Retina (tissue), 1 donor: Measurements from ENCODE around the gene TOMM6.
A peak's percentile ranks its signal among the peaks of the same experiment; 100 is the strongest.

ENCODE experiments used
- DNase-seq: peaks from one replicate; pipeline ENCODE4 v3.0.0-alpha.2; 2016

TOMM6 gene

DNA sequence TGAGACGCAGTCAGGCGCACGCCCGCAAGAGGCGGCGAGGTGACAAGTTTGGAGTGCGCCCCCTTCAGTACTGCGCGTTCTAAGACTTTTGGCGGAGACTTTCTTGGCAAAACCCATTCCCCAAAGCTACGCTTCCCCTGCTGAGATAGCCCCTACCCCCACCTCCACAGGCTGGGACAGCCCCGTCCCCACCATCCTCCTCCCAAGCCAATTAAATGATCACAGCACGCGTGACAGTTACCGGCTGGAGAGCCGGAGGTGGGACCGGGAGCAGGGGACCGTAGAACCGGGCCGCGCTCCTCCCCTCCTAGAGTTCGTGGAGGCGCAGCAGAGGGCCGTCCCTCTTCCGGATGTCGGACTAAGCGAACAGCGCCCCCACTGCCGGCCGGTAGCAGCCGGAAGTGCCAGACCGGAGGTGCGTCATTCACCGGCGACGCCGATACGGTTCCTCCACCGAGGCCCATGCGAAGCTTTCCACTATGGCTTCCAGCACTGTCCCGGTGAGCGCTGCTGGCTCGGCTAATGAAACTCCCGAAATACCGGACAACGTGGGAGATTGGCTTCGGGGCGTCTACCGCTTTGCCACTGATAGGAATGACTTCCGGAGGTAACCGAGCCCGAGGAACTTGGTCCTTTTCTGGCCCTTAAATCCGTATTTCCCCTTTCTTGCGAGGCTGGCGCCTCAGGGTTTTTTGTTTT is at the start of gene TOMM6:
Gene TOMM6 (plus strand): TSS at position 476 of the 699 bp plus-strand sequence. CDS start 4 bp downstream, at position 480.
- DNase-seq, result peak; percentile 99

DNA sequence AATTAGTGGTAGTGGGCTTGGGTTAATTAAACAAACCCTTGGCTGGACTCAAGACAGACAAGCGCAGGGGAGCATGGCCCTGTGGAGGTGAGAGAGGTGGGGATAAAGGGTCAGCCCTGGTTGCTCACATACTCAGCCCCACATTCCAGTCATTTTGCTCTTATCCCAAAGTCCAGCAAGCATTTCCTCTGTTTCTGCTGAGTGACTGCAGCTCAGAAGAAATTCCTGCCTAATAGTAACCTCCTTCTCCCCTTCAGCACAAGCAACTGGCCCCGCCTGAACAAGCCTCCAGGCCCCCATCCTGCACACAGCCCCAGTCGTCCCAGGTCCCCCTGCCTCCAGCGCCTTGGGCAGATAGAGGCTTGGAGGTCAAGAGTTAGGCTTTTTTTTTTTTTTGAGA is 48.5 kb upstream of the TOMM6 start:
- DNase-seq, result no peak

DNA sequence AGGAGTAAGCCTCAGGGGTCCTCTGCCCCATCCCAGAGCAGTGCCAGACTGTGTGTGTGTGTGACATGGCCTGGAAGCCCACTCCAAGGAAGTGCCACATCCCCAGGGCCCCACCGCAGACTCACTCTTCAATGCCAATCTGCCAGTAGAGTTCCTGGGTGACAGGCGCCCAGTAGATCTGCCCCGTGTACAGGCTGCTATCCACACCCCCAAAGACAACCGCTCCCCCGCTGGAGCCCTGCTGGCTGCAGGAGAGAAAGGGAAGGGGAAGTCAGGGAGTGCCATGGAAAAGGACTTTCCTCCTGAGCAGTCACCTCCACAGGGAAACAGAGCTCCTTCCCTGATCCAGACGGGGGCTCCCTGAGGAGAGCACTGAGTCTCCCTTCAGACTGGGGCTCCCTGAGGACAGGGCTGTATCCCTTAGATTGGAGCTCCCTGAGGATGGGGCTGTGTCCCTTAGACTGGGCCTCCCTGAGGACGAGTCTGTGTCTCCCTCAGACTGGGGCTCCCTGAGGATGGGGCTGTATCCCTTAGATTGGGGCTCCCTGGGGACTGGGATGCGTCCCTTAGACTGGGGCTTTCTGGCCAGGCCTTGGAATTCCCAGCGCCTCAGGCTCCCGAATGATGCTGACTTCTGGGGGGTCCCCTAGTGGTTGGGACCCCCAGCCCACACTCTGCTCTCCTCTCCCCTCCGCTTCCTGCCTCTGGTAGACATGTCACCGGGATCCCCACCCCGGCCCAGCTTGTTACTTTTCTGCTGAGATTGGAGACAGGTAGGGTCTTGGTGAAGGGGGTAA is 46.9 kb upstream of the TOMM6 start:
- DNase-seq, result no peak

DNA sequence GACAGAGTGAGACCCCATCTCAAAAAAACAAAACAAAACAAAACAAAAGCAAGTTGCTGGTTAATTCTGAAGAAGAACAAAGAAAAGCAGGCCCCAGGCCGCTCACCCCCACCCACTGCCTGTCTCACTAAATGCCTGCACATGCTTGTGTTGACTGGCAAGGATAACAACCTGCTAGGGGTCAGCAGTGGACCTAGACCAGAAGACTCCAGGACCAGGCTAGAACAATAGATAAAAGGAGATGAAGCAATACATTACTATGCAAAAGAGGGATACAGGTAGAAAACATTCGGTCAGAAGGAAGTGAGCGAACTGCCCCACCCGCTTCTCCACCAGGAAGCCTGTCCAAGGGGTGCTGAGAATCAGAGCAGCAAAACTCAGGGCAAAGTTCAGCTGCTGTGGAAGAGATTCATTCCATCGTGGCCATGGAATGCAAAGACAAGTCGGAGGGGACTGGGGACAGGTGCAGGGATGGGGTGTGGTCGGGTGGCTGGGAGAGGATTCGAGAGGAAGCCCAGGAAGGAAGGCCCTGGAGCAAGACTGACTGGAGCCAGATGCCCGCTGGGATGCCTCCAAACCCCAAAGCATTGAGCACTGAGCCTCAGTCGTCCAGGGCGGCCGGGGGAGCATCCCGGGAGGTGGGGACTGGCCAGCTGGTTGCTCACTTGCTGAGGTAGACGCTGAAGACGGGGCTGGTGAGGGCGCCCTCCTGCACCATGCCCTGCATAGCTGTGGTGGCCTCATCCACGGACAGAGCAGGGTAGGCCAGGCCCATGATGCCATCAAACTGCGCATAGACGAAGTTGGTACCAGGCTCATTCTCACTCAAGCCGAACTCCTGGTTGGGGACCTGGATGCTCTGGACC is 45.6 kb upstream of the TOMM6 start:
- DNase-seq, result no peak

- DNase-seq, result no peak
These were observed 43.9 kb upstream of the TOMM6 start for GRCh38 chr6:41743406-41744235.

- no peak for DNase-seq
These were observed 43.2 kb upstream of the TOMM6 start for GRCh38 chr6:41744236-41744787.

- DNase-seq, result no peak
These were observed 41.4 kb upstream of the TOMM6 start for GRCh38 chr6:41746107-41746506.

DNA sequence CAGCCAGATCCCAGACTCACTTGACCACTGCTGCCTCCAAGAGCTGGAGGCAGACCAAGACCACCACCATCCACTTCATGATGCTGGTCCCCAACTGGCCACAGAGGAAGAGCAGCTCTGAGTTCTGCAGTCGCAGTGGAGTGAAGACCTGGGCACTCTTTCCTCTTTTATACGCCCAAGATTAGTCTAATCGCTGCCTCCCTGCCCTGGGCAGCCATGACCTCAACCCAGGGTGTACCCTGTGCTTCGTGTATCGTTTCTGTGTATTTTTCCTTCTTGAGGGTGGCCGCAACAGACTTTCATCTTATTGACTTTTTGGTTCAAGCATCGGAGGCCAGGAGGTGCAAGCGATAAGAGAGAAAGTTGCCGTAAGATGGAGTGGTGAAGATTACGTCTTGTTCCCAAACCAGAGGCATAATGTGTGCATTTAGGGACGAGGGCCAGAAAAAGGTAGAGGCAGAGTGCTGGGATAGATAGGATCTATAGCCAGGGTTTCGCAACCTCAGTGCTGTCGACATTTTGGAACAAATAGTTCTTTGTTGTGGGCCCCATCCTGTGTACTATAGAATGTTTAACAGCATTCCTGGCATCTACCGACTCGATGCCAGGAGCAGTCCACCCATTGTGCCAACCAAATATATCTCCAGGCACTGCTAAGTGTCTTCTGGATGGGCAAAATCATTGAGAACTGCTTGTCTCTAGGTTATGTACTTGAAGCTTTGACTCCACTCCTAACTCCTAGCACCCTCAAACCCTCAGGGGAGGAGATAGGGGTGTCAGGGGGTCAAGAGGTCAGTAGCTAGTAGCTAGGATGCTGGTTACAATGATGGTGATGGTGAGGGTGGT is 40.0 kb upstream of the TOMM6 start, which contains the start of gene PGC:
Gene PGC (minus strand): TSS at position 142 of the 846 bp plus-strand sequence. CDS start 63 bp downstream, at position 79.
- DNase-seq, result no peak

DNA sequence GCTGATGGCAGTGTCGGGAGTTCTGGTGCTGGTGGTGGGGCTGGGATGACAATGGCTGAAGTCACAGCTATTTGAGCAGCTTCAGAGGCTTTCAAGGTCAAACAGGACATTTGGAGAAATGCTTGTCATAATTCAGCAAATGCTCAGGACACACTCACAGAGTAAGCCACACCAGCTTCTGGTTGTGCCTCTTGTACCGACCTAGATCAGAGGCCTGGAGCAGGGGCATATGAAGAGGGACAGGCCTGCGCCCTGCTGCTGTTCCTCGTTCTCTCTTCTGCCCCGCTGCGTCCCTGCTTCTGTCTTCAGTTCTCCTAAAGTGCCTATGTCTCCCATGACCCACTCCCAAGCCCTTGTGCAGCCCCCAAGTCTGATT is 39.4 kb upstream of the TOMM6 start:
- no peak for DNase-seq

DNA sequence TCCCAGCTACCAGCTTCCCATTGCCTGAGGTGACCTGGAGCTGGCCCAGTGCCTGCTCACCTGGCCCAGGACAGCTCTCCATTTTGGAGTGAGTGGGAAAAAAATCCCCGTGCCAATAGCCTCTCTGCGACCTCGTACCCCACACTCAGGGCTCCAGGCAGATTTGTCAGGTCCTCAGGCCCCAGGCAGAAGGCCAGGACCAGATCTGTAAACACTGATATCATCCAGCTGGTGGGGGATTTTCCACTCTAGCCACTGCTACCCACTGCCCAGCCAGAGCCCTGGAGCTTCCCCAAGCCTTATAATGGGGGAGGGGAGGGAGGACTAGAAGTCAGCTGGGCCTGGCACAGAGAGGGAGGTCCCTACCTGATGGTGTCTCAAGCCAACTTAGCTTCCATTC is 39.0 kb upstream of the TOMM6 start:
- no peak for DNase-seq

GRCh38 chr6:41750374-41750773 is 37.1 kb upstream of the TOMM6 start:
- DNase-seq, result no peak

DNA sequence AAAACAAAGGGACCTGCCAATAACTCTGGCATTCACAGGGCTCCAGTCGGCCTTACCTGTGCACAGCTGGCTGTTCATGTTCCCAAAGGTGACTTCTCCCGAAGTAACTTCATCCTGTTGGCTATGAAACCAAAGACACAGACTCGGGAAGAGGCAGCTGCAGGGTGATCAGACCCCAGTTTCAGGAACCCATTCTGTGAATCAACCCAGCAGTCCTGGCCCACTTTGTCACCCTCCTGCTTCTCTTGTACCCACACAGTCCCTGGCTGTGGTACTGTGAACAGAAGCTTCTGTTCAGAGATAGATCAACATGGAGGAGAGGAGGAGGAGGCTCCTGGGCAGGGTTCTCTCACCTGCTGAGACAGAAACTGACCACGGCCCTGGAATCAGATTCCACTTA is 31.6 kb upstream of the TOMM6 start:
- no peak for DNase-seq

DNA sequence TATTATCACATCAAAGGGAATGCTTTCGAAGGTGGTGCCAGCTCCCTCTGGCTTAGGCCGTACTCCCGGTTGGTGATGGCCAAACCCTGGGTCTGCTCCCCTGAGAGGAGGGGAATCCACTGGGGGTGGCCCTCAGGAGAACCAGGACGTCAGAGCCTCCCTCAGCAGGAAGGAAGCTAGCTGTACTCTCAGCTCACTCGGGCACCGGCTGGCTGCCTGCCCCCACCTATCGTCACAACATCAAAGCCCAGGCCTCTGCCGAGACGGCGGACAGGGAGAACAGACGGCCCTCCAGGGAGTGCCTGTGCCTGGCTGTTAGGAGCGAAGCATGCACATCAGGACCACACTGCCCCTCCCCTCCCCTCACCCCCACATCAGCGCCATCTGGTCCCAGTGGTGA is 31.1 kb upstream of the TOMM6 start:
- DNase-seq, result no peak

- no peak for DNase-seq
These were observed 30.2 kb upstream of the TOMM6 start for GRCh38 chr6:41757271-41757670.

DNA sequence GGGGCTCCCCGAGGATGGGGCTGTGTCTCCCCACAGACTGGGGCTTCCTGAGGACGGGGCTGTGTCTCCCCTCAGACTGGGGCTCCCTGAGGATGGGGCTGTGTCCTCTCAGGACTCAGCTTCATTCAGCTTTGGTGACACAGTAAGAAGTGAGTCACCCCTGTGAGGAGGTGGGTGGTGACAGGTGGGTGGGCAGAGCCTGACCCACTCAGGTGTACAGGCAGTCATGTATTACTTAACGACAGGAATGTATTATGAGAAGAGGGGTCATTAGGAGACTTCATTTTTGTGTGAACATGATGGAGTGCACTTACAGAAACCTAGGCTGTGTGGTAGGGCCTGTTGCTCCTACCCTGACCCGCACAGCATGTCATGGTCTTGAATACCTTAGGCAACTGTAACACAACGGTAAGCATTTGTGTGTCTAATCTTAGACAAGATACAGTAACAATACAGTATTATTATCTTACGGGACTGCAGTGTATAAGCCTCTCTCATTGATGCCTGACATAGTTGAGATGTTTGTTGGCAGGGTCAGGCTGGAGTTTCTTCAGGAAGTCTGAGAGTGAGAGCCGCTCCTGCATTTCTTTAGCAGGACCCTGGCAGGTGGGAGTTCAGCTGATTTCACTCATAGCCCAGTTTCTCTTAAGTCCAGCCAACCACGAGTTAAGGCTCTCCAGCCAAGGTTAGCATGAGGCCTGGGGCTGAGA is 29.4 kb upstream of the TOMM6 start:
- no peak for DNase-seq

- DNase-seq, result no peak
These were observed 28.9 kb upstream of the TOMM6 start for GRCh38 chr6:41758641-41759035.

DNA sequence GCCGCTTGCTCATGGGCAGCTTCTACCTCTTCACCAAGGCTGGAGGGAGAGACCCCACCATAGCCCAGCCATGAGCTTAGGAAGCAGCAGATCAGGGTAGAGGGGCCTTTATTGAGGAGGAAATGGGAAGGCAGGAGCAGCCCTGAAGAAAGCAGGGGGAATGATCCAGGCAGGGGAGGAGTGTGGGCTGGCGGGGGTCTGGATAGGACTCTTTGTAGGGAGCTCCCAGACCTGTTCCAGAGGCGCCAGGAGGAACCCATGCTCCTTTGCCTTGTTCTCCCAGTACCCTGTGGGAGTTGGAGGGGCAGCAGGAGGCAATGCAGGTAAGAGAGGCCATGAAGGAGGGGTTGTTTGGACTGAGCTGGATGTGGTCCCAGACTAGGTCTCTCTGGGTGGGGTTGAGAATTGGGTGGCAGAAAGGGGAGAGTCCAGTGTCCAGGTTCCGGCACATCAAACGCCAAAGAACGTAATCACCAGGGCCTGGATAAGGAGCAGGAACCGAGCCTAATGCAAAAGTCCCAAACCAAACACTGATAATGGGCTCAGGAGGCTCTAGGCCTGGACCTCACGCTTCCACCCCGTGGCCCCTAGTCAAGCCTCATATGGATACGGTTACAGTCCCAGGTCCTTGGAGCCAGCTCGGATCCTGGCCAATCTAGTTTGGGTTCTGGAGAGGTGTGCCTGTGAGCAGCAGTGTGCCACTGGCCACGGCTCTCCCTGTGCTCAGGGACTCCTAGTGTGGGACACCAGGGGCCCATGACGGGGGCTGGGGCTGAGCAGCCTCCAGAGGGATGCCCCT is 28.2 kb upstream of the TOMM6 start:
- DNase-seq, result no peak

DNA sequence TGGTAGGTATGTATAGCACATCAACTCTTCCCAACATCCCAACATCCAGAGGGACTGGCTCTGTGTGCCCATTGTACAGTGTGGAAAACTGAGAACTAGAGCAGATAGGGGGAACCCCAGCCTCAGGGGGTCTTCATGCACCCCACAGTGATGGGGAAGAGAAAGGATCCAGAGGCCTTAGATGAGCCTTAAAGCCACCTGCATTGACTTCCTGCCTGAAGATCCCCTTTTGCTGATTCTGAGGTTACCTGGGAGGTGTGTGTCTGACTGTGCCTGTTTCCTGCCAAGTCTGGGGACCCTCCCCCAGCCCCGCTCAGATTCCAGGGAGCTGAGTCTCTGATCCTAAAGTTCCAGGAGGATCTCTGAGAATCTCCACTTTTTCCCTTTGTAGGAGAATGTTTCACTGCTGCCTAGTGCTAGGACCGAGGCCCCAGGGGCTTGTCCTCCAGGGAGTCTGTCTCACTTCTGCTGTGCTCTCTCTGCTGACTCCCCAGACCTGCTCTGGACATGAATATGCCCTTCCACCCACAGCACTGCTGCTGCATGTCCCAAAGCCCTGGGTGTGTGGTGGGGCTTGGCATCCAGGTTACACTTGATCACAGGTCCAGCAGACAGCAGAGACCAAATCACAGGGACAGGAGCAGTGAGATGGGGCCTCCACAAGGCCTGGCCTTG is 27.5 kb upstream of the TOMM6 start:
- DNase-seq, result no peak

- no peak for DNase-seq
These were observed 24.0 kb upstream of the TOMM6 start for GRCh38 chr6:41763470-41763869.
